ENCODE data around the gene CD99.

Gene CD99, protein sequence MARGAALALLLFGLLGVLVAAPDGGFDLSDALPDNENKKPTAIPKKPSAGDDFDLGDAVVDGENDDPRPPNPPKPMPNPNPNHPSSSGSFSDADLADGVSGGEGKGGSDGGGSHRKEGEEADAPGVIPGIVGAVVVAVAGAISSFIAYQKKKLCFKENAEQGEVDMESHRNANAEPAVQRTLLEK

DNA sequence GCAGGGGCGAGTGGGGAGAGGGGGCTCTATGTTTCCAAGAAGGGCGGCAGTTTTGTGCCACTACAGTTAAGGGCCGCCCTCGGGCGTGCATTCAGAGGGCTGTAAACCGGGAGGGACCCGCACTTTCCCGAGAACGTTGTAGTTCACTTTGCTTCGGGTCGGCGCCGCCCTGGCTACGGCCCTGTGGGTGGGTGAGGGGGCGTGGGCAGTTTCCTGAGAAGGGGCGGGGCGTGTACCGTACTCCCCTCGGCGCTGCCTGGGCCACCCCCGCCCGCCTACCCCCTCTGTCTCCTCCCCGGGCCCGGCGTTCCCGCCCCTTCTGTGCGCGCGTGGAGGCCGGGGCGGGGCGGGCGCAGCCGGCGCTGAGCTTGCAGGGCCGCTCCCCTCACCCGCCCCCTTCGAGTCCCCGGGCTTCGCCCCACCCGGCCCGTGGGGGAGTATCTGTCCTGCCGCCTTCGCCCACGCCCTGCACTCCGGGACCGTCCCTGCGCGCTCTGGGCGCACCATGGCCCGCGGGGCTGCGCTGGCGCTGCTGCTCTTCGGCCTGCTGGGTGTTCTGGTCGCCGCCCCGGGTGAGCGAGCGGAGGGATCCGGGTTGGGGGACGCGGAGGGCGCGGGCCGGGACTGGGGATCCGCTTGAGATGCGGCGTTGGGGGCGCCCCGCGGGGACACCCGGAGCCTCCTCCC, at the start of gene CD99:
Gene CD99, plus strand, starts transcription at position 440 of the 687 bp plus-strand sequence. Its CDS starts 66 bp downstream, at position 506.
- DNase-seq (ENCODE audit: low read depth in 3 of 3), result peak; percentile 63 to 79 (median 72)

DNA sequence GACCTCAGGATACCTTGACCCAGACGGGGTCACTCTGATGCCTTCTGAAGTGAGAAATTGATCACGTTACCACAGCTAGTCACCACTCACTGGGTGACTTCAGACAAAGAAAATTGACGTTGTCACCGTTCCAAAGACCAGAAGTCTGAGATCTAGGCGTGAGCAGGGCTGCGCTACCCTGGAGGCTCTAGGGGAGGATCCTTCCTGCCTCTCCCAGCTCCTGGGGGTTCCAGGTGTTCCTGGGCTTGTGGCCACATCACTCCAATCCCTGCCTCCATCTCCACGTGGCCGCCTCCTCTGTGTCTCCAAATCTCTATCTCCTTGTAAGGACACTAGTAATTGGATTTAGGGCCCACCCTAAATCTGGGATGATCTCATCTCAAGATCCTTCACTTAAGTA, 48.9 kb upstream of the CD99 start:
- DNase-seq (ENCODE audit: low read depth in 3 of 3), result no peak

DNA sequence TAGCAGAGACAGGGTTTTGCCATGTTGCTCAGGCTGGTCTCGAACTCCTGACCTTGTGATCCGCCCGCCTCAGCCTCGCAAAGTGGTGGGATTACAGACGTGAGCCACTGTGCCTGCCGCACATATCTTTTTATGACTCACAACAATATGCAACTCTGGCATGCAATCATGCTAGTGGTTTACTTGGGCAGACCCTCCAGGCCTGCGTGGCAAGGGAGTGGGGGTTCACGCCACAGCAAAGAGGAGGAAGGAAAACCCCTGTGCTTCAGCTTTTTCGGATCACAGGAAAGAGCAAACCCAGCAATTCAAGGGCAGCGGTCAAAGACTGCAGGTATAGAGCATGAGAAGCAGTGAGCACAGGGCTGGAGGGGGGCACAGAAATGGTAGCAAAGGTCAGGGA, 48.3 kb upstream of the CD99 start:
- DNase-seq (ENCODE audit: low read depth in 3 of 3), result no peak

DNA sequence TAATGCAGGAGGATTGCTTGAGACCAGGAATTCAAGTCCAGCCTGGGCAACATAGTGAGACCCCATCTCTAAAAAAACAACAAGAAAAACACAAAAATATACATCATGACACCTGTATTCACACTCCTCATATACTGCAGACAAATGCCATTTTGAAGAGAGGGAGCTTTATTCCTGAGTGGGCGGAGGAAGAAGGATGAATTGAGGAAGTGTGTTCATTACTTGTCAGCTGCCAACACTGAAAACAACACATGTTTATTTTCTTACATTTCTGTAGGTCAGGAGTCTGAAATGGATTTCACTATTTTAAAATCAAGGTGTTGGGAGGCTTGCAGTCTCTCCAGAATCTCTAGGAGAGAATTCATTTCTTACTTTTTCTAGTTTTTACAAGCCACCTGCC, 47.2 kb upstream of the CD99 start:
- no peak for DNase-seq (ENCODE audit: low read depth in 3 of 3)

DNA sequence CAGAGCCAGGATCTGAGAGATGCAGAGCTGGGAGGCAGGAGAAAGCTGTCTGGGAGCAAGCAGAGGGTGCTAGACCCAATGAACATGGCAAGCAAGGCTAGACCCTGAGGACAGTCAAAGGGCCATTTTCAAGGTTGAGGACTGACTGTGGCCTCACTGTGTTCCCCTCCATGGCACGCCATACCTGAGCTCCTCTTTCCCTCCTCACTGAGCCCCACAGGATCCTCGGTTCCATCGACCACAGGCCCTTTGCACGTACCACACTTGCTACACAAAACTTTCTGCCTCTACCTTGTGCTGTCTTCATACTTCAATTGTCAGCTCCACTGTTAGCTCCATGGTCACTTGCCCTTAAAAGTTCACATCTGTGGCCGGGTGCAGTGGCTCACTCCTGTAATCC, 45.5 kb upstream of the CD99 start:
- DNase-seq (ENCODE audit: low read depth in 3 of 3), result no peak

DNA sequence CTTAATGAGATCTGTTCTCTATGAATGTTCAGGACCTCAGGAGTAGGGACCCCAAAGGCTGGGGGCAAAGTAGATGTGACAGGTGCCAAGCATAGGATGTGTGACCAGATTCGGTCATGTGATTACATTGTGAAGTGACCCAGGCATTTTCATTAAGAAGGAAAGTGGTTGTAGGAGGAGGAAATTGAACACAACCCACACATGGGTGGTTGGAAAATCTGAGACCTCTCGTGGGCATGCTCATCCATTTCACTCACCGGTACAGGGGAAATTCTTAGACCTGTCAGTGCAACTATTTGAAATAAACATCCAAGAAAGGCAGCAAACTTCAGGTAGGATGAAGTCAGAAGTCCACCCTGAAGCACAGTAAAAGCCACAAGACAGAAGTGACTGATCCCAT, 43.5 kb upstream of the CD99 start:
- DNase-seq (ENCODE audit: low read depth in 3 of 3), result no peak

DNA sequence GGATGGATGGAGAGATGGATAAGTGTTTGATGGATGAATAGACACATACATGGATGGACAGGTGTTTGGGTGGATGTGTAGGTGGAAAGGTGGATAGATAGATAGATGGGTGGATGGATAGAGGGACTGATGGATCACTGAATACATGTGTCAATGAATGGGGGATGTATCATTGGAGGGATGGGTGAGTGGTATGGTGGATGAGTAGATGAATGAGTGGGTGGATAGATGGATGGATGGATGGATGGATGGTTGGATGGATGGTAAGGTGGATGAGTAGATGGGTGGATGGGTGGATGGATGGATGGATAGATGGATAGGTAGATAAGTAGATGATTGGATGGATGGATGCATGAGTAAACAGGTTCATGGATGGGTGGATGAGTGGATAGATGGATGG, 41.1 kb upstream of the CD99 start:
- no peak for DNase-seq (ENCODE audit: low read depth in 3 of 3)

DNA sequence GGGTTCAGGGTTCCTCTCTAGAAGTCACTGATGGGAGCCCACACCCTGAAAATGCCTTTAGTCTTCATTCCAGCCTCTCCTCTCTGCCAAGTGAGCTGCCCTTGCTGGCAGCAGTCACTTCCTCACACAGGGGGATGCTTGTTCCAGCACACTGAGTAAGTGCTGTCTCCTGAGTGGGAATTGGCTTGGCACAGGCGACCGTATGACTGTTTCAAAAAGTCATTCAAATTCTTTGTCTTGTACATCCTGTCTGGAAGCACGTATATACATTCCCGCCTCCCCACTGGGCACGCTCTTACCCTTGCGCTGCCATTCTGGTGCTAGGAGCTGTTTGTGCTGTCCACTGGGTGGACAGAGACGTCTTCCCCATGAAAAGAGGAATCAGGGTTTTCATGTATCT, 40.2 kb upstream of the CD99 start:
- DNase-seq (ENCODE audit: low read depth in 3 of 3), result no peak

DNA sequence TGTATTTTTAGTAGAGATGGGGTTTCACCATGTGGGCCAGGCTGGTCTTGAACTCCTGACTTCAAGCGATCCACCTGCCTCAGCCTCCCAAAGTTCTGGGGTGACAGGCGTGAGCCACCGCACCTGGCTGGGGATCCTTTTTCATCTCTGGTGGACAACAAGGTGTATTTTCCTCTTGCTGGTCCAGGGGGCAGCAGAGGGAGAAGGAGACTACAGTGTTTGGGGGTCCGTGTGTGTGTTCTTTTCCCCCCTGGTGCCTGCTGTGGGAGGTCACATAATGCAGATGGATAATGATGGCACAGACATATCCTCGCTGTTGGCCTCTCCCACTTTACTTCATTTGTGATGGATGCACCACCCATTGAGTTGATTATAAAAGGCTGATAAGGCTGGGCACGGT, 39.0 kb upstream of the CD99 start:
- no peak for DNase-seq (ENCODE audit: low read depth in 3 of 3)

DNA sequence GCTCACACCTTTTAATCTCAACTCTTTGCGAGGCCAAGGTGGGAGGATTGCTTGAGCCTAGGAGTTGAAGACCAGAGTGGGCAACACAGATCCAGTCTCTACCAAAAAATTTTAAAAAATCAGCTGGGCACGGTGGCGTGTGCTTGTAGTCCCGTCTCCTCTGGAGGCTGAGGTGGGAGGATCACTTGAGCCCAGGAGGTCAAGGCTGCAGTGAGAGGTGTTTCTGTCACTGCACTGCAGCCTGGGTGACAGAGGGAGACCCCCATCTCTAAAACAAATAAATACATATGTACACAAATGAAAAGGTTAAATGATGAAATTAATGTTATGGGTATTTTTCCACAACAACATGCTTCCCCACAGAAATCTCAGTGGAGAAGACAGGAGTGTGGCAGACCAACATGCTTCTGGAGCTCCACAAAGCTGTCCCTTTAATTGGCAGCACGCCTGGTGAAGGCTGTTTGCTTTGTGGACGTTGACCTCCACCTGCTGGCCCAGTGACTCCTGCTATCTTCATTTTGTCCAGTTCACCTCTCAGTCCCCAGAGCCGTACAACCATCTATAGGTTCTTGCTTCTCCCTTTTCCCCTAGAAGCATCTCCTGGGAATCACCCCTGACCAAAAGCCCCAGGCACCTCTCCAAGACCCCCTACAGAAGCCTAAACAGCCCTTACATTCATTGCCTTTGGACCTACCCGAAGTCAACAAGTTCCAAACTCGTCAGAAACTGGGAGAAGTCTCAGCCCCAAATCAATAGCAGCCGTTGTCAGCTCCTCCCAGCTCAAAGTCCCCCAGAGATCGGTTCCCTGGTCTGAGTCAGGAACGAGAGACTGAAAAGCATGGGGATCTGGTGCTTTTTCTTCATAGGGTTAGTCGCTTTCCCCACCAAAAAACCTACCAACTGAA, 36.4 kb upstream of the CD99 start:
- no peak for DNase-seq (ENCODE audit: low read depth in 3 of 3)

DNA sequence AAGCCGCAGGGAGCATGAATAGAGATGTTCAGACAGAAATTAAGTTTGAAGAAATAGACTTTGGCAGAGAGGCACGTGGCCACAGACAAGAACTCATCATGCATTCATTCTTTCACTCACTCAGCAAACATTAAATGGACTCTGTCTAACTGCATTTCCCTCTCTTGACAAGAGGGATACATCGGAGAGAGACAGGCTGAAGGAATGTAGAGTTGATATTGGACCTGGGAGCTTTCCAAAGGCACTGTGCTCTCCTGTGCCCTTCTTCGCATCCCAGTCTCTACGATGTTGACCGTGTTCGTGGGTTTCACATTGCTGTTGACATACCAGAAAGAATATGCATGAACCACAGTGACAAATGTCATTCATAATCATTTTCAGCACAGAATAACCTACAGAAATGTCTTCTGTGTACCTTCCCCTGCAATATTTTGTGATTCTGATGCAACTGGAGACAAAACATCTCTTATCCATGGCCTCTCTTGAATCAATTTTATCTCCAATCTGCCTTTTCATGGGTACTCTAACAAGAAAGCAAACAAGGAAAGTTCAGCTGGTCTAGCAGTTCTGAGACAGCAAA, 34.7 kb upstream of the CD99 start:
- DNase-seq (ENCODE audit: low read depth in 3 of 3), result no peak

DNA sequence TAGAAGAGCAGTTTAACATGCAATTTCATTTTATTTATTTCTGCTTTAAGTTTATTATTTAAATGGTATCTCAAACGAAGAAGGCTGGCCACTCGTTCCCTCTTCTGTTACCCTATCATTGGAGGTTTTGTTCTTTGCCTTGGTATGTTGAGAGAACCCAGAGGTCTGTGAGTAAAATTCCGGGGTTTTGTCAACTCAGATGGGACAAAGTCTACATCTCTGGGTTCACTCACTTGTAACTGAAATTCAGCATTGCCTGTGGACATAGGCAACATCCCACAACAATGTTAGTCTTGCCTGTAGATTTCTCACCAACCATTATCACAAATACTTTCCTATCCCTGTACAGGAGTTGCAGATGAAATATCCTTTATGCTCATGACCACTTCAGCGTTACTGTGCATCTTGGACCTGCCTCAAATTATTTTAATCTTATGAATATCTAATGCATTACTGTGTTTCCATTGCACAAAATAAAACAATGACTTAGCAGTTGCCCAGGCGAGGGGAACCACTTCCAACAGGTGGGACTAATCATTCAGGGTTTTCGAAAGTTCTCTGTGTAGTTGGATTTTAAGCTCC, 33.5 kb upstream of the CD99 start:
- no peak for DNase-seq (ENCODE audit: low read depth in 3 of 3)

DNA sequence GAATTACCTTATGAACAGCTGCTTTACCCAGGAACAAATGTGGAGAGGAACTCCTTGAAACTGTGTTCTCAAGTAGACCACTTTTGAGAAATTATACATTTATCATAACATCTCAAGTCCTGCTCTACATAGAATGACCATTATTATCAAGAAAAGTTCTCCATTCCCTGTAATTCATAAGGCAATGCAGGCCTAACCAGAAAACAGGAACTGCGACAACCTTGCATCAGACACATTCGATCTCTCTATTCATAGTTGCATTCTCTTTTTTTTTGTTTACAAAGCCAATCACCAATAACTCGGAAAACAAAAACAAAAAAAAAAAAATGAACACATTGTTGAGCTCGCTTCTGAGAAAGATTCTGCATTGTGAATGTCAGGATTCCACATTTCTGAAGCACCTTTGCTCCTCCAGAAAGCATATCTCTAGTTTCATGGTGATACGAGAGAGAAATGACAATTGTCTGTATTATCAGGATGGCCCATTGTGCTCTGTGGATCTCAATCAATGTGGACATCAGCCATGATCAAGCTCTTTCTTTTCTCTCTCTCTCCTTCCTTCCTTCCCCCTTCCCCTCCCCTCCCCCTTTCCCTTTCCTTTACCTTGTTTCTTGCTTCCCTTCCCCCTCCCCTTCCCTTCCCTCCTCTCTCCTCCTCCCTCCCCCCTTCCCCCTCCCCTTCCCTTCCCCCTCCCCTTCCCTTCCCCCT, 32.4 kb upstream of the CD99 start:
- DNase-seq (ENCODE audit: low read depth in 3 of 3), result no peak

DNA sequence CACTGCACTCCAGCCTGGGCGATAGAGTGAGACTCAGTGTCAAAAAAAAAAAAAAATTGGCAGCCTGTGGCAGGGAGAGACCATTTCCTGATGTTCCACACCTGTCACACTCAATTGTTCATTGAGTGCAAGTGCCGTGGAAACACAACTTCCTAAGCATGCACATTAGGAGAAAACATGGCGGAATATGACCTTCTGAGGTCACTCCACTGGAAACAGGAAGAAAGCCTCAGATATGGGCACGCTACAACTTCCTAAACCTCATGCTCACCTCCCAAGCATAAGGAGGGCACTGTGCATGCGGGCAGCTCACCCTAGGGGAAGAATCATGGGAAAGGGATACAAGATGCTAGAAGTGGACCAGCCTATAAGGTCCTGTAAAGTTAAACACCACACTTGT, 28.5 kb upstream of the CD99 start:
- DNase-seq (ENCODE audit: low read depth in 3 of 3), result no peak

DNA sequence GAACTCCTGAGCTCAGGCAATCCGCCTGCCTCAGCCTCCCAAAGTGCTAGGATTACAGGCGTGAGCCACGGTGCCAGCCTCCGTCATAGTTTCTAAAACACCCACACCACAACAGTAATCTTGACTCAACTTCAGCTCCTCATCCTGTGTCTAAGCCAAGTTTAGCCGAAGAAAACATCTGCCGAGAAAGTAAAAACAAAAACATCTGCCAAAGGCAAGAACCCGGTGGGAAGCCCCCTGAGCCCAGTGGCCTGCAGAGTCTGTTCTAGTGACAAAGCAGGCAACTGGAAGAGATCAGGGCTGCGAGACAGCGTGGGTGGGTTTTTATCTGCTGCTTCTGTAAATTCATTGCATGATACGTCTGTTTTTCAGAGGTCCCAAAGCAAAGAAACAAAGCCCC, 26.6 kb upstream of the CD99 start:
- DNase-seq (ENCODE audit: low read depth in 3 of 3), result no peak

DNA sequence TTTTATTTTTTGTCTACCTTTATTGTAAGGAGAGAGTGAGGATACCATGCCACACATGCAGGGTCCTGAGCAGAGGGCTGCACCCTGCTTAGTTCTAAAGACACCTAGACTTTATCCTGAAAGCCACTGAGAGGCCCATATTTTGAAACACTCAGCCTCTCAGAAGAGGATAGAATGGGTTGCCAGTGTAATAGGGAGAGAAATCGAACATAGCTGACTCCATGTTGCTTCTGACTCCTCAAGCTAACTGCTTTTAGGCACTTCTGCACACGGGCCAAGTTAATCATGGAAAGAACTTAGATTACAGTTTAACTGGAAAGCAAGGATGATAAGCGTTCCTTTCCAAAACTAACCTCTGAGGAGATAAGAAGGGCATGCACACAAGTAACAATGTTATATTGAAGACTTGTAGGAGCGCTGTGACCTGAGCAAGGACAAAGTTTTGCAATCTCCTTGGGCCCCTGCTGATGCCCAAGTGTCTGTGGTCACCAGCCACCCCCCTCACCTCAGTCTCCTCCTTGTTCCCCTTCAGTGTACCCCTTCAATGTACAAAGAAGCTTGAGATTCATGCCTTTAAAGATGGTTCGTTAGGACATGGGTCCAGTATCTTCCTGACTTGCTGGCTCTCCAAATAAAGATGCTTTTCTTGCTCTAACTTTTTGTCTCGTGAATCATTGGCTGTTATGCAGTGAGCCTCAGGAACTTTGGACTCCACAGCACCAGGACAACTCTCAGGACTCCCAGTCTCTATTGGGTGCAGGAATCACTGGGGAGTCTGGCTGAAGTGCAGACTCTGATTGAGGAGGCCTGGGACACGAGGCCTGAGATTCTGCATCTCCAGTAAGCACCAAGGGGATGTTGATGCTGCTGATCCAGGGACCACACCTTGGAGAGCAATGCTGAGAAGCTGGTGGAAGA, 25.4 kb upstream of the CD99 start:
- DNase-seq (ENCODE audit: low read depth in 3 of 3), result no peak

DNA sequence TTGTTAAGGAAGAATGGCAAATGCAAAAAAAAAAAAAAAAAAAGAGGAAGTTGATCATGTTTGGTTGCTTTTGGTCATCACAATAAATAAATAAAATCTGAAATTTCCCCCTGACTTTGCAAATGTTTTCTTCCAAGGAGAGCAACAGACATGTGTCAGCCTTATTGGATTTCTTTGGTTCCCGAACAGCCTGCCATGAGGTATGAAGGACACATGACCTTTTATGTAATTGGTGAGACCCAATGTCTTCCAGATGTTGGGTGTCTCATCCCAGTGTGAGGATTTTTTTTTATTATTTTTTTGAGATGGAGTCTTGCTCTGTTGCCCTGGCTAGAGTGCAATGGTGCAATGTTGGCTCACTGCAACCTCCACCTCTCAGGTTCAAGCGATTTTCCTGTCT, 24.6 kb upstream of the CD99 start:
- no peak for DNase-seq (ENCODE audit: low read depth in 3 of 3)

DNA sequence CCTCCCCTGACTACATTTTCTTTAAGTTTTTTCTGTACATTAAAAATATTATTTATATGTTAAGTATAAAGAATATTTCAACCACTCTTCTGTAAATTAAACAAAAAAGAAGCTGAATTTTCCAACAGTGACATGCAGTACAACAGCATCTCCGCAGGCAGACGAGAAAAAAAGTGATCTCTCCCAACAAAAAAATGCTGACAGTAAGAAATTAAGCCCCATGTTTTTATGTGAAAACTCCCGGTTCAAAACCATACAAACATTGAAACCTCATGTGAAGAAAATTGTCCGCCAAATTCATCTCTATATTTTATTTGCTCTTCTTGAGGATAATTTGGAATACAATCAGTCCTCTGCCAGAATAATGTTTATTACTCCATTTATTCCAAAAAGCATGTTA, 20.1 kb upstream of the CD99 start:
- no peak for DNase-seq (ENCODE audit: low read depth in 3 of 3)

DNA sequence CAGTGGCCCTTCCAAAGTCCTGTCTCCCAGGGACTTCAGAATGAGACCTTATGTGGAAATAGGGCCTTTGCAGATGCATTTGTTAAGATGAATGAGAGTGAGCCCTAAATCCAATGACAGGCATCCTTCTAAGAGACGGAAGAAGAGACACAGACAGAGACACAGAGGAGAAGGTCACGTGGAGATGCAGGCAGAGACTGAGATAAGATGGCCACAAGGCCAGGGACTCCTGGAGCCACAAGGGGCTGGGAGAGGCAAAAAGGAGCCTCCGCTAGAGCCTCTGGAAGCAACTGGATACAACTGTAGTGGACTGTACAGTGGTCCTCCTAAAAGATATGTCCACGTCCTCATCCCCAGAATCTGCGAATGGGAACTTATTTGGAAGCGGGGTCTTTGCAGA, 19.0 kb upstream of the CD99 start:
- DNase-seq (ENCODE audit: low read depth in 3 of 3), result no peak

DNA sequence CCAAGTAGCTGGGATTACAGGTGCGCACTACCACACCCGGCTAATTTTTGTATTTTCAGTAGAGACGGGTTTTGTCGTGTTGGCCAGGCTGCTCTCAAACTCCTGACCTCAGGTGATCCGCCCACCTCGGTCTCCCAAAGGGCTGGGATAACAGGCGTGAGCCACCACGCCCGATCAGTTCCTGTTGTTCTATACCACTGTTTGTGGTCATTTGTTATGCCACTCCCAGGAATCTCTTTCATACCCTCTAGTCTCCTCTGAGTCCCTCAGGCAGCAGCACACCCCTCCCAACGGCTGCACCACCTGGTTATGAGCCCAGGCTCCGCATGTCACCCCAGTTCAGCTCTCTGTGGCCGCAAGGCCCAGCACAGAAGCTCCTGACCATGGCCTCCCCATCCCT, 17.5 kb upstream of the CD99 start:
- no peak for DNase-seq (ENCODE audit: low read depth in 3 of 3)
